Superior temporal gyrus (tissue), 1 donor: Measurements from ENCODE around the gene MYO9B.
"Not testable (repeated sequence)": the region's sequence is repeated elsewhere in the genome, so short reads cannot be mapped to it uniquely, and the experiment has no call there.

ENCODE experiments used
- DNase-seq: peaks from one replicate; pipeline ENCODE4 v3.0.0-alpha.2; 2016; ENCODE audit errors: extremely low spot score

MYO9B gene

GRCh38 chr19:17148130-17148529 is 72.6 kb downstream of the MYO9B start:
- no peak for DNase-seq

DNA sequence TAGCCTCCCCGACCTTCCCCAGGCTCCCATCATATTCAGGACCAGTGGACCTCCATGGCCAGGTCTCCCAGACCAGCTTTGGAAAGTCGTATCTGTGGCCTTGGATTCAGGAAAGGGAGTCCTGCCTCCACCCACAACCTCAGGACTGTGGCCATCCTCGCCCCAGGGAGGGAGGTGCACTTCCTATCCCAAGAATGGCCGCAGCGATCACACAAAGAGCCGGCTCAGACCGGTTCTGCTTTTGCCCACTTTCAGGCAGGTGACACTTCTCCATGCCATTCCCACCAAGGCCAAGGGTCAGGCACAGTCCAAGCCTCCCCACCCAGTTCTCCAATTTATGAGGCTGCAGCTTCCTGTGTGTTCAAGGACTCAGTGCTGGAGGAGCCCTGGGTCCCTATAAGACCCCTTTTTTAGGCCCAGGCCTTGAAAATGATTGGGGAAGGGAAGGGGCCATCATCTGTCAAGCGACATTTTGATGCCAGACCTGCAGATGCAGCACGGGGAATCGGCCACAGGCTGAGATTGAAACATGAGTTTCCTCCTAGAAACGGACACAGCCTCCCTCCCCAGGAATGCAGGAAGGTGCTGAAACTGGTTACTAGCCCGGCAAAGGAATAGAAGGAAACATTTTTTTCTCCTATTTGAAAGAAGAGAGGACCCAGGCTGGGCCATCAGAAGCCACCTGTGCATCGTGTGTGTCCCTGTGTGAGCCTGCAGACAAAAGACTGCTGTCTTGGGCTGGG is 74.0 kb downstream of the MYO9B start:
- no peak for DNase-seq

DNA sequence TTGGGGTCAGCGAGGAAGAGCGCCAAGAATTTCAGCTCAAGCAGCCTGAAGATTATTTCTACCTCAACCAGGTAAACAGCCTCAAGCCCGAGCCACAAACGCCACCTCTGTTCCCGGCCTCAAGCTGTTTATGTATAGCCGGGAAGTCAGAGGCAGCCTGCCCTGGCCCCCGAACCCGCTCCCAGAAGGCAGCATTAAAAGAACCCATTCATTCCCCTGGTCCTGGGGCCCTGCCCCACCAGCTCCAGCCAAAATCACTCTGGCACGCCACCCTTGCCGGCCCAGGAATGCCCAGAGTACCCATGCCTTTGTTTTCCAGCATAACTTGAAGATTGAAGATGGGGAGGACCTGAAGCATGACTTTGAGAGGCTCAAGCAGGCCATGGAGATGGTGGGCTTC is 78.4 kb downstream of the MYO9B start:
- no peak for DNase-seq

DNA sequence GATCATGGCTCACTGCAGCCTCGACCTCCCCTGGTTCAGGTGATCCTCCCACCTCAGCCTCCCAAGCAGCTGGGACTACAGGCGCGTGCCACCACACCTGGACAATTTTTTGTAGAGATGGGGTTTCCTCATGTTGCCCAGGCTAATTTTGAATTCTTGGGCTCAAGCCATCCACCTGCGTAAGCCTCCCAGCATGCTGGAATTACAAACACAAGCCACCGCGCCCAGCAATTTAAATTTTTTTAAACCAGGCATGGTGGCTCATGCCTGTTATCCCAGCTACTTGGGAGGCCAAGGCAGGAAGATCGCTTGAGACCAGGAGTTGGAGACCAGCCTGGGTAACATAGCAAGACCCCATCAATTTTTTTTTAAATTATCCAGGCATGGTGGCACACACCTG is 79.7 kb downstream of the MYO9B start:
- DNase-seq, result no peak

DNA sequence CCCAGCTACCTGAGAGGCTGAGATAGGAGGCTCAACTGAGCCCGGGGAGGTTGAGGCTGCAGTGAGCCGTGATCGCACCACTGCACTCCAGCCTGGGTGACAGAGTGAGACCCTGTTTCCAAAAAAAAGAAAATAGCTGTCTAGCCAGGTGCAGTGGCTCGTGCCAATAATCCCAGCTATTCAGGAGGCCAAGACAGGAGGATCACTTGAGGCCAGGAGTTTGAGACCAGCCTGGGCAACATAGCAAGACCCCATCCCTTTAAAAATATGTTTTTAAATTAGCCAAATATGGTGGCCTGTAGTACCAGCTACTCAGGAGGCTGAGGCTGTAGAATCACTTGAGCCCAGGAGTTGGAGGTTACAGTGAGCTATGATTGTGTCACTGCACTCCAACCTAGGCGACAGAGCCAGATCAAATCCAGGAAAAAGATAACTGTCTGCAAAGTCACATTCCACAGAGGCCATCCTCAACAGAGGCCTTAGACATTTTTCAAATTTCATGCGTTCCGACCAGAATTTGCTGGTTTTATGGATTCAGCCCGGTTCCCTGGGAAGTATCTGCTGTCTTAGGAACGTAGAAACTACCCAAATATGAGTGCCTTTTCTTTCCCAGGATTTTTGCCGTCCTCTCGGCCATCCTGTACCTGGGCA is 80.8 kb downstream of the MYO9B start:
- no peak for DNase-seq

GRCh38 chr19:17156947-17157302 is 81.3 kb downstream of the MYO9B start:
- no peak for DNase-seq

DNA sequence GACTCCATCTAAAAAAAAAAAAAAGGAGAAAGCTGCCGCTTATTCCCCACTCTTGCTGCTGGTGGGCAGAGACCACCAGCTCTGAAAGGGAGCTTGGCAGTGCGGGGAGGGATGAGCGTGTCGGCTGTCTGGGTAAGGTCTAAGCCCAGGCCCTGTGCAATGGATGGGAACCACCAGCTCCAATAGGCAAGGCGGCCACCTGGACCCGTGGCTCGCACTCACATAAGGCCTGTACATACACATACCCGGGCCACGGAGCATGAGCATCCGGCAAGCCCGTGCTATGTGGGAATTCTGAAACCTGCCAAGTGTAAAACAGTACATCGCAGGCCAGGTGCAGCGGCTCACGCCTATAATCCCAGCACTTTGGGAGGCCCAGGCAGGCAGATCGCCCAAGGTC is 83.0 kb downstream of the MYO9B start:
- no peak for DNase-seq

- DNase-seq, result no peak
Measured at GRCh38 chr19:17159466-17160393, 84.2 kb downstream of the MYO9B start.

- no peak for DNase-seq
Measured at GRCh38 chr19:17160908-17161307, 85.3 kb downstream of the MYO9B start.

- DNase-seq, result not testable (repeated sequence)
Measured at GRCh38 chr19:17162131-17162530, 86.6 kb downstream of the MYO9B start.

- DNase-seq, result no peak
Measured at GRCh38 chr19:17162580-17162979, 87.0 kb downstream of the MYO9B start.

- DNase-seq, result no peak
Measured at GRCh38 chr19:17163652-17164051, 88.1 kb downstream of the MYO9B start.

DNA sequence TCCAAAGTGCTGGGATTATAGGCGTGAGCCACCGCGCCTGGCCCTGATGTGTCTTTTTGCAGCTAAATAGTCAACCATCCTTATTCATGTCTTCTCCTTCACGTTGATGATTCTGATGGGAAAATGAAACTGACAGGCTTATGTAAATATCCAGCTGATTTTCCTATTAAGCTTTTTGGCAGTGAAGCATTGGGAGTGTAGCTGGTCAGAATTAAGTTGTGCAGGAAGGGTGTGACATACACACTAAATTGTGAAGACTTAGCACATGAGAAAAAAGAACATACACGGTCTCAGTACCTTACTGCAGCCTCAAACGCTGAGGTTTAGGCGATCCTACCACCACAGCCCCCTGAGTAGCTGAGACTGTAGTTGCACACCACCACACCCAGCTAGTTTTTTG is 89.1 kb downstream of the MYO9B start:
- no peak for DNase-seq

GRCh38 chr19:17165715-17166114 is 90.1 kb downstream of the MYO9B start:
- no peak for DNase-seq

- no peak for DNase-seq
Measured at GRCh38 chr19:17170538-17171297, 95.1 kb downstream of the MYO9B start.

DNA sequence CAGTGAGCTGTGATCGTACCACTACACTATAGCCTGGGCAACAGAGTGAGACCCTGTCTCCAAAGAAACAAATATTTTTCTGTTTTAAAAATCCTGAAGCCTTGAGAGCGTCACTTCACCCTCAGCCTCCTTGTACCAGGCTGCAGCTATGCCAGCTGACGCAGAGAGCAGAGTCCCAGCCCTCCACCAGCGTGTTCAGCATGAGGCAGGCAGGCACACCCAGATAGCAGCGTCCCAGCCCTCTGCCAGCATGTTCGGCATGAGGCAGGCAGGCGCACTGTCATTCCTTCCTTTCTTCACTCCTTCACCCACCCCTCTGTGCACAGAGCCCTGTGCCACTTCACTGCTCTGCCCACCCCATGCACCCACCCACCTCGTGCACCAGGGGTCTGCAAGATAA is 96.3 kb downstream of the MYO9B start:
- DNase-seq, result no peak

DNA sequence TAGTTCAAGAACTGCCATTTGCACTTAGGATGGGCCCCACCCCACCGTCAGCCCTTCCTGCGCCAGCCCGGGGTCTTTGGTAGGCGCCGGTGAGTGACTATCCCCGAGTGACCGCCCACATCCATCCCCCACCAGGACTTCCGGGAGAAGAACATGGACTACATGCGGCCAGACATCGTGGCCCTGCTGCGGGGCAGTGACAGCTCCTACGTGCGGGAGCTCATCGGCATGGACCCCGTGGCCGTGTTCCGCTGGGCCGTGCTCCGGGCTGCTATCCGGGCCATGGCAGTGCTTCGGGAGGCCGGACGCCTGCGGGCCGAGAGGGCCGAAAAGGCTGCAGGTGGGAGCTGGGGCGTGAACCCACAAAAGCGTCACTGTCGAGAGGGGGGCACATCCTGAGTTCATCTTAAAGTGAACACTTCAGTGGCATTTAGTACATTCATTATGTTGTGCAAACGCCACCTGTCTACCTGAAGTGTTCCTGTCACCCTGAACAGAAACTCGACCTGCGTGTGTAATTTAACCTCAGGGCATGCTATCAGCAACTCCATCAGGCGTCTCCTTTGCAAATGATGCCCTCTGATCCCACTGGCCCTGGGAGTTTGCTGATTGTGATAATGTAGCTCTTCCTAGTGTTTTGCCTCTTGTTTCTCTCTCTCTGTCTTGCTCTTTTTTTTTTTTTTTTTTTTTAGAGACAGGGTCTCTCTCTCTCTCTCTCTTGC is 97.2 kb downstream of the MYO9B start:
- no peak for DNase-seq

- DNase-seq, result no peak
Measured at GRCh38 chr19:17178291-17178690, 102.7 kb downstream of the MYO9B start.

- DNase-seq, result no peak
Measured at GRCh38 chr19:17180997-17181702, 105.6 kb downstream of the MYO9B start.

- no peak for DNase-seq
Measured at GRCh38 chr19:17183271-17183761, 107.7 kb downstream of the MYO9B start.
